Neuronal stem cell (in vitro differentiated cells): ENCODE data around the gene SRSF11.

Experiments
- DNase-seq: peaks from one replicate; pipeline ENCODE4 v3.0.0-alpha.2; 2013; ENCODE audit warnings: low spot score
- H2AFZ ChIP-seq: one replicate; pipeline ENCODE4 v1.6.1; 2013; ENCODE audit warnings: mild to moderate bottlenecking, low read length, inconsistent platforms
- H2AK5ac ChIP-seq: 2 replicates; pipeline ENCODE4 v1.6.1; 2013; ENCODE audit warnings: low read depth, mild to moderate bottlenecking, inconsistent platforms, low read length, moderate library complexity, mixed read lengths
- H2BK120ac ChIP-seq: 2 replicates; pipeline ENCODE4 v1.6.1; 2013; ENCODE audit warnings: low read depth, mild to moderate bottlenecking, inconsistent platforms, low read length, moderate library complexity, mixed read lengths
- H2BK12ac ChIP-seq: one replicate; pipeline ENCODE4 v1.6.1; 2013; ENCODE audit warnings: low read length, inconsistent platforms
- H2BK15ac ChIP-seq: 2 replicates; pipeline ENCODE4 v1.6.1; 2013; ENCODE audit warnings: mild to moderate bottlenecking, low read length, inconsistent platforms, mixed read lengths
- H2BK5ac ChIP-seq: one replicate; pipeline ENCODE4 v1.6.1; 2013; ENCODE audit warnings: inconsistent platforms, mild to moderate bottlenecking, low read length, moderate library complexity
- H3K14ac ChIP-seq: one replicate; pipeline ENCODE4 v1.6.1; 2013; ENCODE audit warnings: low read length, inconsistent platforms
- H3K18ac ChIP-seq: 2 replicates; pipeline ENCODE4 v1.6.1; 2013; ENCODE audit warnings: low read length, inconsistent platforms
- H3K23ac ChIP-seq: 2 replicates; pipeline ENCODE4 v1.6.1; 2013; ENCODE audit warnings: low read depth, mild to moderate bottlenecking, mixed read lengths, low read length, inconsistent platforms; ENCODE audit not compliant: poor library complexity
- H3K27ac ChIP-seq: replicated peaks from 3 replicates; pipeline ENCODE4 v1.5.1; 2013; ENCODE audit warnings: low read length, inconsistent platforms
- H3K27me3 ChIP-seq, 3 experiments: 2 replicates each; pipeline ENCODE4 v1.6.1; 2013; ENCODE audit warnings: low read length in 3 of 3, mild to moderate bottlenecking in 2 of 3, inconsistent platforms in 1 of 3, low read depth in 1 of 3, mixed read lengths in 1 of 3, moderate library complexity in 1 of 3; ENCODE audit not compliant: control insufficient read depth in 3 of 3, insufficient read depth in 3 of 3
- H3K36me3 ChIP-seq, 2 donors: replicated peaks in 1 of 2; 2 replicates each; pipeline ENCODE4 v1.6.1; 2013; ENCODE audit warnings: low read length in 2 of 2; ENCODE audit not compliant: control insufficient read depth in 2 of 2, insufficient read depth in 2 of 2
- H3K4ac ChIP-seq: 2 replicates; pipeline ENCODE4 v1.6.1; 2013; ENCODE audit warnings: inconsistent platforms, mild to moderate bottlenecking, low read length, moderate library complexity
- H3K4me1 ChIP-seq, 2 donors: 1 replicate in 1 of 2; 2 replicates in 1 of 2; pipeline ENCODE4 v1.6.1; 2013; ENCODE audit warnings: low read length in 2 of 2, low read depth in 1 of 2; ENCODE audit not compliant: control insufficient read depth in 2 of 2, insufficient read depth in 1 of 2
- H3K4me2 ChIP-seq: one replicate; pipeline ENCODE4 v1.6.1; 2013; ENCODE audit warnings: mild to moderate bottlenecking, low read length, inconsistent platforms; ENCODE audit not compliant: insufficient read depth, poor library complexity, severe bottlenecking
- H3K4me3 ChIP-seq, 2 donors: 2 replicates each; pipeline ENCODE4 v1.5.1; 2013; ENCODE audit warnings: low read length in 2 of 2, mild to moderate bottlenecking in 2 of 2, inconsistent platforms in 1 of 2, moderate library complexity in 1 of 2
- H3K79me1 ChIP-seq: one replicate; pipeline ENCODE4 v1.6.1; 2013; ENCODE audit warnings: low read depth, mild to moderate bottlenecking, inconsistent platforms, low read length, moderate library complexity
- H3K9ac ChIP-seq: one replicate; pipeline ENCODE4 v1.6.1; 2013; ENCODE audit warnings: mild to moderate bottlenecking, low read depth, low read length, inconsistent platforms; ENCODE audit not compliant: poor library complexity
- H3K9me3 ChIP-seq, 2 donors: replicated peaks in 1 of 2; 2 replicates each; pipeline versions ENCODE3 to v1.6.1; 2013; ENCODE audit warnings: low read length in 2 of 2, mild to moderate bottlenecking in 2 of 2, inconsistent platforms in 1 of 2, low read depth in 1 of 2, mixed read lengths in 1 of 2, moderate library complexity in 1 of 2; ENCODE audit not compliant: control insufficient read depth in 2 of 2, insufficient read depth in 1 of 2
- H4K8ac ChIP-seq: one replicate; pipeline ENCODE4 v1.6.1; 2013; ENCODE audit warnings: low read depth, mild to moderate bottlenecking, inconsistent platforms, low read length, moderate library complexity
- H4K91ac ChIP-seq: one replicate; pipeline ENCODE4 v1.6.1; 2013; ENCODE audit warnings: low read length, low read depth, mild to moderate bottlenecking, inconsistent platforms; ENCODE audit not compliant: poor library complexity
- WGBS, 2 donors: extraction: QIAGEN DNeasy Blood & Tissue Kit; methylation state at CpG; one replicate each; pipeline ENCODE4 v1.1.7; 2013; ENCODE audit warnings: missing lambda C conversion rate in 2 of 2, mixed read lengths in 1 of 2; ENCODE audit not compliant: insufficient read length in 2 of 2, insufficient replicate concordance in 1 of 2; ENCODE audit errors: extremely low coverage in 2 of 2; 5-methylcytosine and 5-hydroxymethylcytosine counted together

SRSF11 gene

DNA sequence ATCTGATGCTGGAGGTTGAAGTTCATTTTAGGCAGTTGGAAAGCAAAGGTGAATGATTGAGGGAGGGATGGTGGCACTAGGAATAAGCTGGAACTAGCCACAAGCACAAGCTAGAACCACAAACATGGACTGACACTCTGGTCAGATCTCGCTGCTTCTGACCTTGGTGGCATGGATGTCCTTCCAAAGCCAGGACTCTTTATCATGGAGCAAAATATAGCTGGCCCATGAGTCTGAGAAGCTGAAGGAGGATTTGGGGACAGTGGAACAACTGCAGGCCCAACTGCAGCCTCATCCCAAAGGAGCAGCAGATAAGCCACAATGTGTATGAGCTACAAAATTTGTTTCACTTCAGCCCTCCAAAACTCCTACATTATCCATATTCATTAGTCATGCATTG, 35.5 kb downstream of the SRSF11 start:
- no peak overlapping the region for H2BK12ac ChIP-seq
- no peak overlapping the region for H3K14ac ChIP-seq
- no peak overlapping the region for H2BK120ac ChIP-seq
- H3K23ac ChIP-seq = no peak overlapping the region
- no peak overlapping the region for H2AK5ac ChIP-seq
- H3K27ac ChIP-seq = no peak overlapping the region
- H3K27me3 ChIP-seq = no peaks in the 10 kb centered on the region
- H3K9ac ChIP-seq = no peak overlapping the region
- no peak overlapping the region for H2BK15ac ChIP-seq
- no peak overlapping the region for H4K8ac ChIP-seq
- H3K4ac ChIP-seq = no peak overlapping the region
- no peaks in the 10 kb centered on the region for H3K9me3 ChIP-seq
- whole genome bisulfite sequencing, 2 donors = no CpG with 5 or more reads among the region's 1 CpG
- no peaks in the 10 kb centered on the region for H3K79me1 ChIP-seq
- no peak for DNase-seq
- no peak overlapping the region for H3K4me3 ChIP-seq
- no peak overlapping the region for H3K4me2 ChIP-seq
- no peak overlapping the region for H2BK5ac ChIP-seq
- H3K4me1 ChIP-seq = no peaks in the 10 kb centered on the region
- peaks cover 2 to 44% of the 10 kb centered on the region in 2 donors for H3K36me3 ChIP-seq
- no peak overlapping the region for H3K18ac ChIP-seq
- no peak overlapping the region for H4K91ac ChIP-seq
- H2AFZ ChIP-seq = no peak overlapping the region

DNA sequence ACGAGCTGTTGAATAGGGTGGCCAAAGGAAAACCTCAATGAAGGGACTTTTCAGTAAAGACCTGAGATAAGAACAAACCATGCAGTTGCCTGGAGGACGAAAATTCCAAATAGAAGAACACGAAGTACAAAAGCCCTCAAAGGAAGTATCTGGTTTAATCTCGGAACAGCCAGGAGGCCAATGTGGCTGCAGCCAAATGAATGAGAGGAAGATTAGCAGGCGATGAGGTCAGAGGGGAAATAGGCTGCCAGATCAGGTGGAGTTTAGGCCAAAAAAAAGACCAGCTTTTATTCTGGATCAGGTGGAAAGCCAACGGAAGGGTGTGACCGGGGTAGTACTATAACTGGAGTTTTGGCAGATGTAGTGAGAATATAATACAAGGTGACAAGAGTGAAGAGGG, 43.7 kb downstream of the SRSF11 start:
- H3K4me2 ChIP-seq = no peak overlapping the region
- H3K9me3 ChIP-seq = no peaks in the 10 kb centered on the region
- no peak overlapping the region for H3K27ac ChIP-seq
- WGBS, 2 donors = no CpG with 5 or more reads among the region's 7 CpGs
- H3K27me3 ChIP-seq = no peaks in the 10 kb centered on the region
- H2BK15ac ChIP-seq = no peak overlapping the region
- H2BK12ac ChIP-seq = no peak overlapping the region
- no peak overlapping the region for H2AFZ ChIP-seq
- H3K36me3 ChIP-seq = peaks cover 3 to 74% of the 10 kb centered on the region in 2 donors
- H2AK5ac ChIP-seq = no peak overlapping the region
- no peak overlapping the region for H2BK120ac ChIP-seq
- no peak overlapping the region for H4K91ac ChIP-seq
- H3K4me3 ChIP-seq = no peak overlapping the region
- no peak overlapping the region for H3K9ac ChIP-seq
- no peak overlapping the region for H3K4ac ChIP-seq
- no peak overlapping the region for H2BK5ac ChIP-seq
- H3K4me1 ChIP-seq = no peaks in the 10 kb centered on the region
- H4K8ac ChIP-seq = no peak overlapping the region
- H3K79me1 ChIP-seq = no peaks in the 10 kb centered on the region
- H3K14ac ChIP-seq = no peak overlapping the region
- H3K23ac ChIP-seq = no peak overlapping the region
- no peak for DNase-seq
- no peak overlapping the region for H3K18ac ChIP-seq

DNA sequence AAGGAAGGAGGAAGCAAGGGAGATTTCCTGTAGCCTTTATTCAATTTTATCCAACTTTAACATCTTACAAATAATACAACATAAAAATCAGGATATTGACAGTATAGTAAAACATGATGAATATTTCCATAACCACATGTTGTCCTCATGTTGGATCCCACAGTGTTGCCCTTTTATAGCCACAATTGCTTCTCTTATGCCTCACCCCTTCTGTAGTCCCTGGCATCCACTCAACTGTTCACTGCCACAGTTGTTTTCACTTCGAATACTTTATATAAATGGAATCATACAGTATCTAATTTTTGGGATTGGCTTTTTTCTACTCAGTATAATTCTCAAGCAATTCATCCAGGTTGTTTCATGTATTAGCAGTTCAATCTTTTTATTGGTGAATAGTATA, 44.8 kb downstream of the SRSF11 start:
- no CpG with 5 or more reads among the region's 1 CpG for WGBS, 2 donors
- H2BK120ac ChIP-seq = no peak overlapping the region
- no peak overlapping the region for H3K9ac ChIP-seq

DNA sequence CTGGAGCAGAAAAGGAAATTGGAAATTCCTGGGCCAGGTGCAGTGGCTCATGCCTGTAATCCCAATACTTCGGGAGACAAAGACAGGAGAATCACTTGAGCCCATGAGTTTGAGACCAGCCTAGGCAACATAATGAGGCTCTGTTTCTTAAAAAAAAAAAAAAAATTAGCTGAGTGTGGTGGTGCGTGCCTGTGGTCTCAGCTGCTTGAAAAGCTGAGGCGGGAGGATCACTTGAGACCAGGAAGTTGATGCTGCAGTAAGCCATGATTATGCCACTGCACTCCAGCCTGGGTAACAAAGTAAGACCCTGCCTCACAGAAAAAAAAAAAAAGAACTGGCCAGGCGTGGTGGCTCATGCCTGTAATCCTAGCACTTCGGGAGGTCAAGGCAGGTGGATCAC, 56.7 kb downstream of the SRSF11 start:
- no peak overlapping the region for H2AFZ ChIP-seq
- H3K9me3 ChIP-seq = no peaks in the 10 kb centered on the region
- no peak overlapping the region for H4K91ac ChIP-seq
- H3K23ac ChIP-seq = no peak overlapping the region
- H2AK5ac ChIP-seq = no peak overlapping the region
- WGBS, 2 donors = no CpG with 5 or more reads among the region's 5 CpGs
- no peak overlapping the region for H2BK15ac ChIP-seq
- no peaks in the 10 kb centered on the region for H3K4me1 ChIP-seq
- H3K79me1 ChIP-seq = no peaks in the 10 kb centered on the region
- H3K4ac ChIP-seq = no peak overlapping the region
- peaks cover 0 to 77% of the 10 kb centered on the region in 2 donors for H3K36me3 ChIP-seq
- no peak overlapping the region for H3K9ac ChIP-seq
- H3K27me3 ChIP-seq = no peaks in the 10 kb centered on the region
- H3K4me2 ChIP-seq = no peak overlapping the region
- H2BK120ac ChIP-seq = no peak overlapping the region
- DNase-seq = no peak
- H3K4me3 ChIP-seq = no peak overlapping the region
- H3K14ac ChIP-seq = no peak overlapping the region
- no peak overlapping the region for H2BK5ac ChIP-seq
- no peak overlapping the region for H3K18ac ChIP-seq
- no peak overlapping the region for H2BK12ac ChIP-seq
- no peak overlapping the region for H3K27ac ChIP-seq
- no peak overlapping the region for H4K8ac ChIP-seq

More for the DNA sequence above, 44.8 kb downstream of the SRSF11 start:
- Histone ChIP-seq H4K91ac (no peak overlapping the region), H3K4ac (no peak overlapping the region), H3K18ac (no peak overlapping the region), H3K36me3 (peaks cover 5 to 76% of the 10 kb centered on the region in 2 donors), H3K4me1 (no peaks in the 10 kb centered on the region), H2BK5ac (no peak overlapping the region), H2BK15ac (no peak overlapping the region), H2AFZ (no peak overlapping the region), H3K27ac (no peak overlapping the region), H3K14ac (no peak overlapping the region), H3K4me3 (no peak overlapping the region), H3K23ac (no peak overlapping the region), H3K4me2 (no peak overlapping the region), H3K27me3 (no peaks in the 10 kb centered on the region), H3K79me1 (no peaks in the 10 kb centered on the region), H2AK5ac (no peak overlapping the region), H2BK12ac (no peak overlapping the region), H3K9me3 (no peaks in the 10 kb centered on the region), H4K8ac (no peak overlapping the region)
- DNase-seq = no peak
